Neural crest cell (in vitro differentiated cells): ENCODE data around the gene FCGBP. TPM values are rescaled to one million over a fixed set of nuclear protein-coding genes. Genes with fewer than 3 reads are reported as not detected.
A peak's percentile ranks its signal among the peaks of the same experiment; 100 is the strongest.

ENCODE experiments used
- DNase-seq: peaks from one replicate; pipeline ENCODE4 v3.0.0; 2021; ENCODE audit warnings: low read depth, mixed read lengths, low spot score
- H3K27ac Mint-ChIP-seq: one replicate; pipeline ENCODE4 v1.8.0; 2021; ENCODE audit warnings: mild to moderate bottlenecking, mixed read lengths; ENCODE audit not compliant: unreplicated experiment
- H3K27me3 Mint-ChIP-seq: 2 replicates; pipeline ENCODE4 v1.8.0; 2021; ENCODE audit warnings: low read depth, mild to moderate bottlenecking, mixed read lengths
- H3K36me3 Mint-ChIP-seq: 2 replicates; pipeline ENCODE4 v1.8.0; 2021; ENCODE audit warnings: low read depth, mild to moderate bottlenecking, mixed read lengths
- H3K4me1 Mint-ChIP-seq: 2 replicates; pipeline ENCODE4 v1.8.0; 2021; ENCODE audit warnings: mixed read lengths
- H3K4me3 Mint-ChIP-seq: one replicate; pipeline ENCODE4 v1.8.0; 2021; ENCODE audit warnings: mild to moderate bottlenecking, mixed read lengths
- H3K9me3 Mint-ChIP-seq: 2 replicates; pipeline ENCODE4 v1.8.0; 2021; ENCODE audit warnings: mixed read lengths
- total RNA-seq: library from RNA; stranded (reverse); gene quantifications from 2 replicates; pipeline ENCODE4 v1.2.1, GENCODE V29; 2021
- TF ChIP-seq, protein P1 (sequence below): fragments of 200-600 bp; sonication (generic); conservative IDR thresholded peaks from 2 replicates; pipeline ENCODE4 v1.5.0; 2021; ENCODE audit warnings: antibody characterized with exemption, mild to moderate bottlenecking

The FCGBP gene
- total RNA-seq, 1 donor from 2014 or later = 1.0 TPM

DNA sequence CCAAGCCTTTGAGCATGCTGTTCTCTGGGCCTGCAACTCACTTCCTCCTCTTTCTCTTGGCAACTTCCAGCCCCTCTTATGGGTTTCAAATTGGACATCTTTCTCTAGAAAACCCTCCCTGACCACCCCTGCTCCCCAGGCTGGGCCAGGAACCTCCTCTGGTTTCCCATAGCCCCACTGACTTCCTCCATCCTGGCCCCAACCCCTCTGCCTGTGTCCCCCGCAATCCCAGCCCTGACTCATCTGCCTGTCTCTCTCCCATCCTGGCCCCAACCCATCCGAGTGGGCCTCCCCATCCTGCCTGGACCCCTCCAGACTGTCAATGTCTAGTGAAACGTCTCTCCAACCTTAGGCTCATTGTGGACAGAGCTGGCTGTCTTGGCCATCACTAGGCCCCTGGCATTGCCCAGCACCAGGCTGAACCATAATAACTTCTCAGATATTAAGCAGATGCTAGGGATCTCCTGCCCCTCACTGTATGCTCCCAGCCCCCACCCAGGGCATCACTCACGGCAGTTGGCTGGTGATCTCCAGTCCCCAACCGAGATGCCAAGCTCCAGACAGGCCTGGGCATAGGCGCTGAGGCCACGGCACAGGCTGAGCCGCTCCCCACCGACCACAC, 16.8 kb downstream of the FCGBP start:
- Mint-ChIP-seq H3K27me3 (no peaks in the 10 kb centered on the region), H3K4me1 (no peaks in the 10 kb centered on the region), H3K9me3 (no peaks in the 10 kb centered on the region), H3K27ac (no peak overlapping the region), H3K4me3 (no peak overlapping the region), H3K36me3 (no peaks in the 10 kb centered on the region)
- TF ChIP-seq, protein P1, sequence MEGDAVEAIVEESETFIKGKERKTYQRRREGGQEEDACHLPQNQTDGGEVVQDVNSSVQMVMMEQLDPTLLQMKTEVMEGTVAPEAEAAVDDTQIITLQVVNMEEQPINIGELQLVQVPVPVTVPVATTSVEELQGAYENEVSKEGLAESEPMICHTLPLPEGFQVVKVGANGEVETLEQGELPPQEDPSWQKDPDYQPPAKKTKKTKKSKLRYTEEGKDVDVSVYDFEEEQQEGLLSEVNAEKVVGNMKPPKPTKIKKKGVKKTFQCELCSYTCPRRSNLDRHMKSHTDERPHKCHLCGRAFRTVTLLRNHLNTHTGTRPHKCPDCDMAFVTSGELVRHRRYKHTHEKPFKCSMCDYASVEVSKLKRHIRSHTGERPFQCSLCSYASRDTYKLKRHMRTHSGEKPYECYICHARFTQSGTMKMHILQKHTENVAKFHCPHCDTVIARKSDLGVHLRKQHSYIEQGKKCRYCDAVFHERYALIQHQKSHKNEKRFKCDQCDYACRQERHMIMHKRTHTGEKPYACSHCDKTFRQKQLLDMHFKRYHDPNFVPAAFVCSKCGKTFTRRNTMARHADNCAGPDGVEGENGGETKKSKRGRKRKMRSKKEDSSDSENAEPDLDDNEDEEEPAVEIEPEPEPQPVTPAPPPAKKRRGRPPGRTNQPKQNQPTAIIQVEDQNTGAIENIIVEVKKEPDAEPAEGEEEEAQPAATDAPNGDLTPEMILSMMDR = no peak
- DNase-seq = no peak

DNA sequence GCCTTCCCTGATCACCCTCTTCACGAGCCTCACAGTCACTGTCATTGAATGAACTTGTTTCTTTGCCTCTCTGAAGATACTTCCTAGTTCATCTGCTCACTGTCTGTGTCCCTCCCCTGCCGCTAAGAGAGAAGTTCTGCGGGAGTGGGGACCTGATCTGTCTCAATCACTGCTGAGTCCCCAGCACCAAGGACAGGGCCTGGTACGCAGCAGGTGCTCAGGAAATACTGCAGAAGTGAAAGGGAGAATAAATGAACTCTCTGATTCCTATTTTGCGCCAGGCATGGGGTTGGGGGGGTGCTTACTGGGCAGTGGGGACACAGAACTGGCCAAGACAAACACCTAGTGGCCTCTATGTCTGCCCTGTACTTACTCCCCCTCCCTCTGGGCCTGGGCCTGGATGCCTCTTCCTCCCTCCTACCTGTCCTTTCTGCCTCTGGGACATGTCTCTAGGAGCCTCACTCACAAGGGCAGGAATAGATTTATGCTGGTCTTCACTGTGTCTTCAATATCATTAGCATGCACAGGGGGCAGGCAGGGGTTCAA, 17.5 kb downstream of the FCGBP start:
- DNase-seq = no peak
- no peaks in the 10 kb centered on the region for H3K4me1 Mint-ChIP-seq

DNA sequence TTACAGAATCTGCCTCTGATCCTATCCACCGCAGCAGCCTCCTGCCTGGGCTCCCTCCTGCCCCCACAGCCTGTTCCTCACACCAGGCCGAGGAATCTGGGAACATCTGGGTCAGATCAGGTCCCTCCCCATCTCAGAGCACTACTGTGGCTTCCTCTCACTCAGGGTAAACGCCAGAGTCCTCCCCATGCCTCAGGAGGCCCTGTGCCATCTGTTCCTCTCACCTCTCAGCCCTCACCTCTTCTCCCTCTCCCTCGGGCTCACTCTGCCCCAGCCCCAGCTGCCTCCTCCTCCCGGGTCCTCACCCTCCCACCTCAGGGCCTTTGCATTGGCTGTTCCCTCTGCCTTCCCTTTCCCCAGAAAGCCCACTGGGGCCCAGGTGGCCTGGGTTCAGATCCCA, 18.2 kb downstream of the FCGBP start:
- H3K9me3 Mint-ChIP-seq = no peaks in the 10 kb centered on the region
- no peaks in the 10 kb centered on the region for H3K36me3 Mint-ChIP-seq
- H3K27me3 Mint-ChIP-seq = no peaks in the 10 kb centered on the region
- no peak overlapping the region for H3K4me3 Mint-ChIP-seq
- no peak overlapping the region for H3K27ac Mint-ChIP-seq
- no peaks in the 10 kb centered on the region for H3K4me1 Mint-ChIP-seq
- DNase-seq = no peak
- TF ChIP-seq, protein P1 = no peak

More for the DNA sequence above, 17.5 kb downstream of the FCGBP start:
- no peak overlapping the region for H3K4me3 Mint-ChIP-seq
- no peaks in the 10 kb centered on the region for H3K27me3 Mint-ChIP-seq
- TF ChIP-seq, protein P1 = no peak
- no peaks in the 10 kb centered on the region for H3K9me3 Mint-ChIP-seq
- no peaks in the 10 kb centered on the region for H3K36me3 Mint-ChIP-seq
- H3K27ac Mint-ChIP-seq = no peak overlapping the region

DNA sequence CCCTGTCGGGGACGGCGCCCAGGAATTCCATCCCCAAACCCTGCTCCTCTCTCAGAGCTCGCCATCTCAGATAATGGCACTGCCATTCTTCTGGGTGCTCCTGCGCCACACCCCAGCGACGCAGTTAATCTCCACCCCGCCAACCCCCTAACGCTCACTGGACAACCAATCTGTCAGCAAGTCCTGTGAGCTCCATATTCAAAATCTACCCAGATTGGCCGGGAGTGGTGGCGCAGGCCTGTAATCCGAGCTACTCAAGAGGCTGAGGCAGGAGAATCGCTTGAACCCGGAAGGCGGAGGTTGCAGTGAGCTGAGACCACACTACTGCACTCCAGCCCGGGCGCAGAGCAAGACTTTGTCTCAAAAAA, 18.6 kb downstream of the FCGBP start:
- Mint-ChIP-seq H3K4me1 (no peaks in the 10 kb centered on the region), H3K36me3 (no peaks in the 10 kb centered on the region), H3K9me3 (no peaks in the 10 kb centered on the region), H3K4me3 (no peak overlapping the region), H3K27me3 (no peaks in the 10 kb centered on the region), H3K27ac (peak overlapping the region; percentile 43)
- TF ChIP-seq, protein P1 = no peak
- DNase-seq = no peak

DNA sequence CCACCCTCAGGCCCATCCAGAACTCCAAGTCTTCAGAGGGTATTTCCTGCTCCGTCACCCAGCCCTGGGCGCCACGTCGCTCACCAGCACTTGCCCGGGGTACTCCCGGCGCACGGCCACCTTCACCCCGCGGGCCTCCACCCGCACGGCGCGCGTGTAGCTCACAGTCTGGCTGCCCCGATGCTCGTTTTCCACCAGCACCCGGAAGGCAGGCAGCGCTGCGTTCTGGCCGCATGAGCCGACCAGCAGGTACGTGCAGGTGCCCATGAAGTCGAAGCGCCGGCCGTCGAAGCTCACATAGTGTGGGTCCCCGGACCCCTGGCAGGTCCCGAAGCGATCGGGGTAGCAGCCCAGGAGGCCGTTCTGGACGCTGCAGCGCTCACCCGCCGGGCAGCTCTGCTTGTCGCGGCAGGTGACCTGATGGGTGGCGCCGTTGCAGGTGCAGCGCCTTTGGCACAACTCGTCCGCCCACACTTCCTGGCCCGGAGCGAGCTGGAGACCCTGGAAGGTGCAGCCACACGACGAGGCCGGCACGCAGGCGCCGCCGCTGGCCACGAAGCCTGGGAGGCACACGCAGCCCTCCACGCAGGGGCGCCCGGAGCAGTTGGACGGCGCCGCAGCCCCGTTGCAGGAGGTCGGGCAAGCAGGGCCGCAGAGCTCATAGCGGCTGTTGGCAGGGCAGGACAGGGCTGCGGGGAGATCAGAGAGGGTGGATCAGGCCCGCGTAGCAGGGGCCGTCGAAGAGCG, 19.2 kb downstream of the FCGBP start:
- no peaks in the 10 kb centered on the region for H3K27me3 Mint-ChIP-seq
- no peak overlapping the region for H3K4me3 Mint-ChIP-seq
- TF ChIP-seq, protein P1 = no peak
- H3K9me3 Mint-ChIP-seq = no peaks in the 10 kb centered on the region
- H3K27ac Mint-ChIP-seq = no peak overlapping the region
- DNase-seq = no peak
- no peaks in the 10 kb centered on the region for H3K4me1 Mint-ChIP-seq
- no peaks in the 10 kb centered on the region for H3K36me3 Mint-ChIP-seq
